GM21528 (cell line): ENCODE results near the gene PSMC3.

Experiments
- ATAC-seq: cut with Tn5 transposase; IDR thresholded peaks from one replicate; pipeline ENCODE4 v1.9.1; 2021; ENCODE audit warnings: mild to moderate bottlenecking, moderate library complexity; ENCODE audit not compliant: unreplicated experiment, low FRiP score

PSMC3 gene

DNA sequence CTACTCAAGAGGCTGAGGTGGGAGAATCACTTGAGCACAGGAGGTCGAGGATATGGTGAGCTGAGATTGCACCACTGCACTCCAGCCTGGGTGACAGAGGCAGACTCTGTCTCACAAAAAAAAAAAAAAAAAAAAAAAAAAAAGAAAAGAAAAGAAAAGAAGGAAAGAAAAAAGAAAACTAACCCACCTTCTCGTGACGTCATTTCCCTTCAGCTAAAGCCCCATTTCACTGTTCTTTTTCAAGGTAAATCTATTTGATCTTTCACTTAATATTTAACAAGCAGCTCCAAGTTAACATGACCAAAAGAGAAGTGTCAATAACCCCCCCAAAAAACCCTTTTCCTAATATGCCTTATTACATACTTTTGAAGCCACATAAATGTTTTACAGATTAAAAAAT is 17.6 kb upstream of the PSMC3 start:
- ATAC-seq: no peak

GRCh38 chr11:47443028-47443700 is 16.9 kb upstream of the PSMC3 start:
- ATAC-seq: no peak

DNA sequence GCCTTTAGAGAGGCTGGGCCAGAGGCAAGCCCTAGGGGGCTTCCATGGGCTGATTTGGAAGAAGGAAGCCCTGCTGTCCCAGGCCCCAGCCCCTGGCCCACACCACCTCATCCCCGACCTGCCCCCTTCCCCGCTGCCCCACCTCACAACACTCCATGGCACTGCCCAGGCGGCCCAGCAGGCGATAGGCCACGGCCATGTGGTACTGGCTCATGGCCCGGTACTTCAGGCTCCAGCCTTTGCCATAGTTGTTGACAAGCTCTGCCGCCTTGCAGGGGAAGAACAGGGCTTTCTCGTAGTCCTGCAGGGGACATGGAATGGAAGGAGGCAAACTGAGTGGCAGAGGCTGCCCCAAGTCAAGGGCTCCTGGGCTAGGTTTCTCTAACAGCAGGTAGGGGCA is 16.3 kb upstream of the PSMC3 start:
- no peak for ATAC-seq

DNA sequence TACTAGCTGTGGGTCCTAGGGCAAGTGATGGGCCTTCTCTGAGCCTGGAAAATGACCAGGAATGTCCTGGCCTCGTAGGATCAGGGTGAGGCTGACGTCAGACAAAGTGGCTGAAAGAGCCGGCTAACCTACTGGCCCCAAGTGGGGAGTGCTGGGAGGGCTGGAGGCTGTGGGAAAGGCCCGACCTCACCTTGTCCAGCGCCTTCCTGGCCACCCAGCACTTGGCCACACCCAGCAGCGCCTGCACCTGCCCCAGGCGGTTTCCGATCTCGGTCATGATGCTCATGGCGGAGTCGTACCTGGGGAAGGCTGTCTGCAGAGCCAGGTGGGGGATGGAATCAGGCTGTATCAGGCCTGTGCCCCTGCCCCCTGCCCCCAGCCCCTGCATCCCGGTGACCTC is 15.2 kb upstream of the PSMC3 start:
- ATAC-seq: no peak

GRCh38 chr11:47440054-47440476 is 13.8 kb upstream of the PSMC3 start:
- ATAC-seq: no peak

GRCh38 chr11:47438721-47439120 is 12.5 kb upstream of the PSMC3 start:
- no peak for ATAC-seq

DNA sequence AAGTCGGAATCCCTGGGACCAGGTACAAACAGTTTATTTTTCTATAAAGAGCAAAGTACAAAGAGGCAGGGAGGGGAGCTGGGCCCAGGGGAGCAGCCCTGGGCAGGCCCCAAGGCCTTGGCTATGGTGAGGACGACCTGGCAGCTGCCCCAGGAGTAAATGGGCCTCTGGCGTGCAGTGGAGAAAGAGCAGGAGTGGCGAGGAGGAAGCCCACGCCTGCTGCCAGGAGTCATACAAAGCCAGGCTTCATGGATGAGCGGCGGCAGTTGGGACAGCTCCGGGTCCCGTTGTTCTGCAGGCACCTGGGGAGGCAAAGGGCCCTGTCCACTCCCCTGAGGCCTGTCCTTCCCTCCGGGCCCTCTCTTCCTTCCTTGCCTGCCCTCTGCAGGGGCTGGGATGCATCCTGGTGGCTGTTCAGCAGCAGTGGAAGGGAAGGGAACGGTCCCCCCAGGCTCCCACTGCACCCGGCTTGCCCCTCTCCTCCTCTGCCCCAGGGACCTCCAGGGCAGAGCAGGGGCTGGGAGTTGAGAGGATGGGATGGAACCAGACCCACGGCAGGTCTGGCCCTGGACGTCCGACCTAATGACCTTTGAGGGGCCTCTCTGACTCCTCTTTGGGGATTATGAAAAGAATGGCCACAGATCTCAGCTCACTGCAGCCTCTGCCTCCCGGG is 11.6 kb upstream of the PSMC3 start:
- no peak for ATAC-seq

GRCh38 chr11:47437218-47437745 is 11.0 kb upstream of the PSMC3 start:
- ATAC-seq: no peak

DNA sequence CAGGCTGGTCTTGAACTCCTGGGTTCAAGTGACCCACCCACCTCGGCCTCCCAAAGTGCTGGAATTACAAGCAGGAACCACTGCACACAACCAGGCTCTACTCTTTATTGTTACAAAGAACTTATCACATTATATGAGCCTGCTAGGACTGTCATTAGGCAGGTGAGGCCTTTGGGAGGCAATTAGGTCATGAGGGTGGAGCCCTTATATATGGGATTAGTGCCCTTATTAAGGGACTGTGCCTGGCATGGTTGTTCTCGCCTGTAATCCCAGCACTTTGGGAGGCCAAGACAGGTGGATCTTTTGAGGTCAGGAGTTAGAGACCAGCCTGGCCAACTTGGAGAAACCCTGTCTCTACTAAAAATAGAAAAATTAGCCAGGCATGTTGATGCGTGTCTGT is 10.5 kb upstream of the PSMC3 start:
- ATAC-seq: no peak

GRCh38 chr11:47435687-47436086 is 9.4 kb upstream of the PSMC3 start:
- ATAC-seq: no peak

DNA sequence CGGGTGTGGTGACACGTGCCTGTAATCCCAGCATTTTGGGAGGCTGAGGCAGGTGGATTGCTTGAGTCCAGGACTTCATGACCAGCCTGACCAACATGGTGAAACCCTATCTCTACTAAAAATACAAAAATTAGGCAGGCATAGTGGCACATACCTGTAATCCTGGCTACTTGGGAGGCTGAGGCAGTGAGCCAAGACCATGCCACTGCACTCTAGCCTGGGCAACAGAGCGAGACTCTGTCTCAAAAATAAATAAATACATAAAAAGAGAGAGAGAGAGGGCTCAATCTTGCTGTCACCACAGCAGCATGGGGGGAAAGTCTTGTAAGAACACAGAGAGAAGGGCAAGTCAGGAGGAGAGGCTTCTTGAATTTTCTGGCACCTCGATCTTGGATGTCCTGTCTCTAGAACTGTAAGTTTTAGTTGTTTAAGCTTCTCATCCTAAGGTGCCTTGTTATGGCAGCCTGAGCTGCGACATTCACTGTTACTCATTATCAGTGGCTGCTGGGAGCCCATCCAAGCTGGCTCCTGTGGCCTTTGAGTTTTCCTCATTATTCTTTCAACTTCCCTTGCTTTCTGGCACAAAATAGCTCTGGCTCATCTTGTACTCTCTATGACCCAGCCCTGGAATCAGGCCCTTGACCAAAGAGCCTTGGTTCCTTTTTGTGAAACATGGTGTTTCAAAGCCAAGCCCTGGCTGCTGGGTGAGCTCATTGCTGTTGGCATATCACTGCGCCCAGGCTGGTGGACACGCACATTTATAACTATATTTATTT is 8.0 kb upstream of the PSMC3 start:
- ATAC-seq: no peak

- ATAC-seq: no peak
Measured at GRCh38 chr11:47433157-47433556, 6.9 kb upstream of the PSMC3 start.

GRCh38 chr11:47431356-47432083 is 5.3 kb upstream of the PSMC3 start:
- no peak for ATAC-seq

DNA sequence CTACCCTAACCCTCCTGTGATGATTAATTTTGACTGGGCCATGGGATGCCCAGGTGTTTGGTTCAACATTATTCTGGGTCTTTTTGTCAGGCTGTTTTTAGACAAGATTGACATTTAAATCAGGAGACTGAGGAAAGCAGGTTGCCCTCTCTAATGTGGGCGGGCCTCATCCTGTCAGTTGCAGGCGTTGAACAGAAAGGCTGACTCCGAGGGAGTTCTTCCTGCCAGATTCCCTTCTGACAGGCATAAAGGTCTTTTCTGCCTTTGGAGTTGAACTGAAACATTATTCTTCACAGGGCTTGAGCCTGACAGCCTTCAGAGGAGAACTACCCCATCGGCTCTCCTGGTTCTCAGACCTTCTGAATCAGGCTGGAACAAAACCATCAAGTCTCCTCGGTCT is 4.3 kb upstream of the PSMC3 start:
- no peak for ATAC-seq

- peak; percentile 2 for ATAC-seq
Measured at GRCh38 chr11:47425611-47426010, 628 bp downstream of the PSMC3 start.

DNA sequence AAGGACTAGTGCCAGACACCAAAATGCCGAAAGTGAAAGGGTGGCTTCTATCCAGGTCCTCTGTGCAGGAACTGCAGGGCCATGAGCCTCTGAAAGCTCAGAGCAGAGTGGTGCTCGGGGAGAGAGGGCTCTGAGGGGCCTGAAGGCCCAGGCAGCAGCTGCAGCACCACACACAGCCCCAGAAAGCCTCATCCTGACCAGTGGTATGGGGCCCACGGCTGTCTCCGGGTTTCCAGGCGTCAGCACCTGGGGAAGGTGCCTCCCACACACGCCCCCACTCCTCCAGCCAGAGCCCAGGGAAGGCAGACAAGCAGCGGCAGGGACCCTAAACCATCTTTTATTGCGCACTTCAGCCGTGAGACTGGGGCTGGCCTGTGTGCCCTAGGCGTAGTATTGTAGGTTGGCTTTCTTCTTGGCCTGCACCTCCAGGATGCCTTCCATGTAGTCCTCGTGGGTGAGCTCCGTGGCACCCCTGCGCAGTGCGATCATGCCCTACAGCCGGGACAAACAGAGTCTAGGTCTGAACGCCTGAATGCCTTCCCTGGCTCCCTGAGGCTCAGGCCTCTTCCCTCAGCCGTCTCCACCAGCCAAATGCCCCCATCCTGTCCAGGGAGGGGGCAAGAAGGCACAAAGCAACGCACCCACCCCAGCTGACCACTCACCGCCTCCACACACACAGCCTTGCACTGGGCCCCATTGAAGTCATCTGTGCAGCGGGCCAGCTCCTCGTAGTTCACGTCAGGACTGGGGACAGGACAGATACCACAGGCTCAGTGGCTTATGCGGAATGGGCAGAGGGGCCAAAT is 7.6 kb downstream of the PSMC3 start:
- no peak for ATAC-seq

DNA sequence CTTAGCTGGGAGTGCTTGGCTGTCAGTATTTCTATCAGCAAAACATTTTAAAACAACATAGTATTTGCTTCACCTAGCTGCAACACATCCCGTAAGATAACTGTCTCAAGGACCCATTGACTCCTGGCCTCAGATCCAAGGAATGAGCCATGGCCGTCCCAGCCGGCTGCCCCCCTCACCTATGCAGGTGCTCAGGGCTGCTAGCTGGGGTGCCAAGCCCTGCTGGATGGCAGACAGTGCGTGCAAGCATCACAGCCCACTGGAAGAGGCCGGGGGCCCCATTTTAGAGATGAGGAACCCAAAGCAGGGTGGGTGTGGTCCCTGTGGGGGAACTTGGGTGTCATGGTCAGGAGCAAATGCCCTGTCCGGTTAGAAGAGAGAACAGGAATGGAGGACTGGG is 8.5 kb downstream of the PSMC3 start:
- no peak for ATAC-seq

- no peak for ATAC-seq
Measured at GRCh38 chr11:47415949-47416472, 10.2 kb downstream of the PSMC3 start.

DNA sequence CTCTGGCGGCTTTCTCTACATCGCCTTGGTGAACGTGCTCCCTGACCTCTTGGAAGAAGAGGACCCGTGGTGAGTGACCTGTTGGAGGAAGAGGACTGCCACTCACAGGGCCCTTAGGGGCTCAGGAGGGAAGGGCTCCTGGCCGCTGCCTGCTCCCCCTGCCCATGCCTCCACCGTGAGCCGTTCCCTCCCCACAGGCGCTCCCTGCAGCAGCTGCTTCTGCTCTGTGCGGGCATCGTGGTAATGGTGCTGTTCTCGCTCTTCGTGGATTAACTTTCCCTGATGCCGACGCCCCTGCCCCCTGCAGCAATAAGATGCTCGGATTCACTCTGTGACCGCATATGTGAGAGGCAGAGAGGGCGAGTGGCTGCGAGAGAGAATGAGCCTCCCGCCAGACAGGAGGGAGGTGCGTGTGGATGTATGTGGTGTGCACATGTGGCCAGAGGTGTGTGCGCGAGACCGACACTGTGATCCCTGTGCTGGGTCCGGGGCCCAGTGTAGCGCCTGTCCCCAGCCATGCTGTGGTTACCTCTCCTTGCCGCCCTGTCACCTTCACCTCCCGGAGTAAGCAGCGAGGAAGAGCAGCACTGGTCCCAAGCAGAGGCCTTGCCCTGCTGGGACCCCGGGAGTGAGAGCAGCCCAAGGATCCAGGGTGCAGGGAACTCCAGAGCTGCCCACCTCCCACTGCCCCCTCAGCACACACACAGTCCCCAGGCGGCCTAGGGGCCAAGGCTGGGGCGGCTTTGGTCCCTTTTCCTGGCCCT is 11.0 kb downstream of the PSMC3 start:
- ATAC-seq: no peak
